Type B pancreatic cell (in vitro differentiated cells): ENCODE results near the gene POGZ. TPM values are rescaled to one million over a fixed set of nuclear protein-coding genes. Genes with fewer than 3 reads are reported as not detected.
"Not testable (repeated sequence)": the region's sequence is repeated elsewhere in the genome, so short reads cannot be mapped to it uniquely, and the experiment has no call there.

Source experiments
- DNase-seq: peaks from one replicate; pipeline ENCODE4 v3.0.0; 2021; ENCODE audit warnings: mixed read lengths; ENCODE audit not compliant: unreplicated experiment; ENCODE audit errors: extremely low spot score
- H3K27ac Mint-ChIP-seq: 2 replicates; pipeline ENCODE4 v1.8.0; 2021; ENCODE audit warnings: mild to moderate bottlenecking, mixed read lengths
- H3K27me3 Mint-ChIP-seq: 2 replicates; pipeline ENCODE4 v1.8.0; 2021; ENCODE audit warnings: mixed read lengths
- H3K36me3 Mint-ChIP-seq: 2 replicates; pipeline ENCODE4 v1.8.0; 2021; ENCODE audit warnings: mixed read lengths
- H3K4me1 Mint-ChIP-seq: one replicate; pipeline ENCODE4 v1.8.0; 2021; ENCODE audit warnings: mixed read lengths; ENCODE audit not compliant: unreplicated experiment
- H3K4me3 Mint-ChIP-seq: 2 replicates; pipeline ENCODE4 v1.8.0; 2021; ENCODE audit warnings: mild to moderate bottlenecking, mixed read lengths
- H3K9me3 Mint-ChIP-seq: 2 replicates; pipeline ENCODE4 v1.8.0; 2021; ENCODE audit warnings: mixed read lengths
- CTCF ChIP-seq: fragments of 200-600 bp; sonication (generic); conservative IDR thresholded peaks from 2 replicates; pipeline ENCODE4 v1.5.0; 2021; ENCODE audit warnings: antibody characterized with exemption, mild to moderate bottlenecking
- total RNA-seq: library from RNA; stranded (reverse); gene quantifications from 2 replicates; pipeline ENCODE4 v1.2.1, GENCODE V29; 2021; ENCODE audit warnings: low replicate concordance

The POGZ gene
- total RNA-seq, 1 donor from 2014 or later: 126 TPM

GRCh38 chr1:151435174-151435573, 24.1 kb downstream of the POGZ start:
- H3K27me3 Mint-ChIP-seq: no peaks in the 10 kb centered on the region
- no peak overlapping the region for H3K4me3 Mint-ChIP-seq
- no peak overlapping the region for H3K27ac Mint-ChIP-seq
- DNase-seq: no peak
- H3K4me1 Mint-ChIP-seq: peaks cover 4% of the 10 kb centered on the region
- TF ChIP-seq CTCF: no peak
- peaks cover 8% of the 10 kb centered on the region for H3K36me3 Mint-ChIP-seq
- H3K9me3 Mint-ChIP-seq: no peaks in the 10 kb centered on the region

- H3K4me1 Mint-ChIP-seq, H3K36me3 Mint-ChIP-seq, DNase-seq, H3K27ac Mint-ChIP-seq, H3K27me3 Mint-ChIP-seq, H3K9me3 Mint-ChIP-seq, H3K4me3 Mint-ChIP-seq: not testable (repeated sequence)
Observed at GRCh38 chr1:151433827-151434226, 25.5 kb downstream of the POGZ start.

GRCh38 chr1:151428068-151428467, 31.2 kb downstream of the POGZ start:
- TF ChIP-seq CTCF: no peak
- Mint-ChIP-seq H3K4me1 (no peaks in the 10 kb centered on the region), H3K36me3 (peaks cover 26% of the 10 kb centered on the region)

GRCh38 chr1:151425103-151425502, 34.2 kb downstream of the POGZ start:
- TF ChIP-seq CTCF: no peak
- Mint-ChIP-seq H3K9me3 (no peaks in the 10 kb centered on the region), H3K27ac (no peak overlapping the region), H3K27me3 (no peaks in the 10 kb centered on the region), H3K4me3 (no peak overlapping the region), H3K36me3 (peaks cover 36% of the 10 kb centered on the region), H3K4me1 (no peaks in the 10 kb centered on the region)
- no peak for DNase-seq

More at GRCh38 chr1:151428068-151428467, 31.2 kb downstream of the POGZ start:
- Mint-ChIP-seq H3K4me3 (no peak overlapping the region), H3K9me3 (no peaks in the 10 kb centered on the region), H3K27me3 (no peaks in the 10 kb centered on the region), H3K27ac (no peak overlapping the region)
- no peak for DNase-seq

- no peak overlapping the region for H3K27ac Mint-ChIP-seq
- no peaks in the 10 kb centered on the region for H3K4me1 Mint-ChIP-seq
- no peaks in the 10 kb centered on the region for H3K9me3 Mint-ChIP-seq
- no peak for DNase-seq
- no peak for TF ChIP-seq CTCF
- no peak overlapping the region for H3K4me3 Mint-ChIP-seq
- no peaks in the 10 kb centered on the region for H3K27me3 Mint-ChIP-seq
- peaks cover 43% of the 10 kb centered on the region for H3K36me3 Mint-ChIP-seq
Observed at GRCh38 chr1:151419819-151420218, 39.5 kb downstream of the POGZ start.

- no peaks in the 10 kb centered on the region for H3K4me1 Mint-ChIP-seq
- H3K36me3 Mint-ChIP-seq: peaks cover 34% of the 10 kb centered on the region
- H3K27me3 Mint-ChIP-seq: no peaks in the 10 kb centered on the region
- DNase-seq: no peak
- H3K27ac Mint-ChIP-seq: peak overlapping the region; percentile 15
- TF ChIP-seq CTCF: no peak
- no peaks in the 10 kb centered on the region for H3K9me3 Mint-ChIP-seq
- H3K4me3 Mint-ChIP-seq: no peak overlapping the region
Observed at GRCh38 chr1:151418081-151418480, 41.2 kb downstream of the POGZ start.
